ENCODE results near the gene AIF1L. TPM values are rescaled to one million over a fixed set of nuclear protein-coding genes. Genes with fewer than 3 reads are reported as not detected.

Gene AIF1L
- total RNA-seq, 1 donor from 2014 or later = 16.3 TPM

DNA sequence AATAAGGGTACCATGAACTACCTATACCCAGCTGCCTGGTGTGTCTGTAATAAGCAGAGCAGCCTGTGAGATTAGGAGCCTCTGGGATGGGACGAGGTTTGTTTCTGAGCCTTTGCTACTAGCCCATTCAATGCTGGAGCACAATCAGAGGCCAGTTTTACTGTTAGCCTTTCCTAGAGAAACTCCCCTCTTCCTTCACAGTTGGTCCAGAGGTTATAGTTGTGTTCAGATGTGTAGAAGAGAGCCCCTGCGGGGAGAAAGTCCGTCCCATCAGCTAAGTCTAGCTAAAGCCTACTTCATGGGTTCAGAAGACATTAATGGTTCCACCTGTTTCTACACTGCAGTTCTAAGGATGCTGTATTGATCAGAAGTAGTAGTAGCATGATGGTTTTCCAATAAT lies 45.8 kb downstream of the AIF1L start:
- no peak overlapping the region for H3K4me3 Mint-ChIP-seq (ENCODE audit: unreplicated experiment)
- H3K36me3 Mint-ChIP-seq (ENCODE audit: low read depth, unreplicated experiment) = peaks cover 28% of the 10 kb centered on the region
- no peaks in the 10 kb centered on the region for H3K9me3 Mint-ChIP-seq (ENCODE audit: unreplicated experiment)
- H3K27ac Mint-ChIP-seq (ENCODE audit: unreplicated experiment) = no peak overlapping the region
- peaks cover 11% of the 10 kb centered on the region for H3K4me1 Mint-ChIP-seq (ENCODE audit: unreplicated experiment)
- DNase-seq (ENCODE audit: low spot score) = no peak
- TF ChIP-seq, protein P1, sequence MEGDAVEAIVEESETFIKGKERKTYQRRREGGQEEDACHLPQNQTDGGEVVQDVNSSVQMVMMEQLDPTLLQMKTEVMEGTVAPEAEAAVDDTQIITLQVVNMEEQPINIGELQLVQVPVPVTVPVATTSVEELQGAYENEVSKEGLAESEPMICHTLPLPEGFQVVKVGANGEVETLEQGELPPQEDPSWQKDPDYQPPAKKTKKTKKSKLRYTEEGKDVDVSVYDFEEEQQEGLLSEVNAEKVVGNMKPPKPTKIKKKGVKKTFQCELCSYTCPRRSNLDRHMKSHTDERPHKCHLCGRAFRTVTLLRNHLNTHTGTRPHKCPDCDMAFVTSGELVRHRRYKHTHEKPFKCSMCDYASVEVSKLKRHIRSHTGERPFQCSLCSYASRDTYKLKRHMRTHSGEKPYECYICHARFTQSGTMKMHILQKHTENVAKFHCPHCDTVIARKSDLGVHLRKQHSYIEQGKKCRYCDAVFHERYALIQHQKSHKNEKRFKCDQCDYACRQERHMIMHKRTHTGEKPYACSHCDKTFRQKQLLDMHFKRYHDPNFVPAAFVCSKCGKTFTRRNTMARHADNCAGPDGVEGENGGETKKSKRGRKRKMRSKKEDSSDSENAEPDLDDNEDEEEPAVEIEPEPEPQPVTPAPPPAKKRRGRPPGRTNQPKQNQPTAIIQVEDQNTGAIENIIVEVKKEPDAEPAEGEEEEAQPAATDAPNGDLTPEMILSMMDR (IDR thresholded peaks at IDR 0.05; ENCODE audit: unreplicated experiment) = no peak
- H3K27me3 Mint-ChIP-seq (ENCODE audit: unreplicated experiment) = no peaks in the 10 kb centered on the region

DNA sequence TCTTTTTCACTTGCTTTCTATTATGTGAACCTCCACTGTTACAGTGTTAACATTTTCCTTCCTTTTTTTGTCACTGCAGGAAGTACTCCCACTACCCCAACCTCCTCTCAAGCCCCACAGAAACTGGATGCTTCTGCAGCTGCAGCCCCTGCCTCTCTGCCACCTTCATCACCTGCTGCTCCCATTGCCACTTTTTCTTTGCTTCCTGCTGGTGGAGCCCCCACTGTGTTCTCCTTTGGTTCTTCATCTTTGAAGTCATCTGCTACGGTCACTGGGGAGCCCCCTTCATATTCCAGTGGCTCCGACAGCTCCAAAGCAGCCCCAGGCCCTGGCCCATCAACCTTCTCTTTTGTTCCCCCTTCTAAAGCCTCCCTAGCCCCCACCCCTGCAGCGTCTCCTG lies 47.9 kb downstream of the AIF1L start:
- no peak for DNase-seq (ENCODE audit: low spot score)
- H3K4me1 Mint-ChIP-seq (ENCODE audit: unreplicated experiment) = peaks cover 11% of the 10 kb centered on the region
- TF ChIP-seq, protein P1 (IDR thresholded peaks at IDR 0.05; ENCODE audit: unreplicated experiment) = no peak
- H3K36me3 Mint-ChIP-seq (ENCODE audit: low read depth, unreplicated experiment) = peaks cover 31% of the 10 kb centered on the region
- peak overlapping the region; percentile 10 for H3K27ac Mint-ChIP-seq (ENCODE audit: unreplicated experiment)
- no peaks in the 10 kb centered on the region for H3K27me3 Mint-ChIP-seq (ENCODE audit: unreplicated experiment)
- H3K9me3 Mint-ChIP-seq (ENCODE audit: unreplicated experiment) = no peaks in the 10 kb centered on the region
- peak overlapping the region; percentile 18 for H3K4me3 Mint-ChIP-seq (ENCODE audit: unreplicated experiment)

DNA sequence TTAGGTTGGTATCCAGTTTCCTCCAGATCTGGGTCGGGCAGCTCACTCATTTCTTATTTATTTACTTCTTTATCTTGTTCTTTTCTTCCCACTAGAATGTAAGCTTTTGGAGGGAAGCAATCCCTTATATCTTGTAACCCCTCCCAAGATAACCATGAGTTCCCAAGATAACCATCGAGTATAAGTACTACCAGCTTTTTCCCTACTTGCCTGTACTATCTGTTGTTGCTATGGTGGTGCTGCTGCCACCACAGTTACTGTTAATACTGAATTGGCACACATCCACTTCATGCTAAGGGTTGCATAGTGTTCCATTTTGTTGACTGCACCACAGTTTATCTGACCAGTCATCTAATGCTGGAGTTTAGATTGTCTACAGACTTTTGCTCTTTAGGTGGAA lies 48.9 kb downstream of the AIF1L start:
- H3K36me3 Mint-ChIP-seq (ENCODE audit: low read depth, unreplicated experiment) = peaks cover 41% of the 10 kb centered on the region
- DNase-seq (ENCODE audit: low spot score) = no peak
- TF ChIP-seq, protein P1 (IDR thresholded peaks at IDR 0.05; ENCODE audit: unreplicated experiment) = no peak

DNA sequence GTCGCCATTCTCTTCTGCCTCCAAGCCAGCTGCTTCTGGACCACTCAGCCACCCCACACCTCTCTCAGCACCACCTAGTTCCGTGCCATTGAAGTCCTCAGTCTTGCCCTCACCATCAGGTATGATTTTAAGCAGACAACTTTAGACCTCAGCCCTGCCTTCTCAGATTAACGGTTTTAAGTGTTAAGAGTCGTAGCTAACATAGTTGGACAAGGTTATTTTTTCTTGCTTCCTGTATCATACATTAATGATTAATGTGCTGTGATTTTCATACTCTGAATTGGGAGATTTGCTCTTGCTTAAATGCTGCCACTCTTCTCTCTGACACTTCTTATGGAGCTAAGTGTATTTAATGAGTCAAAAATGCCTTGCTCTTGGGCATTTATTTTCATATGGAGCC lies 49.9 kb downstream of the AIF1L start:
- H3K36me3 Mint-ChIP-seq (ENCODE audit: low read depth, unreplicated experiment) = peaks cover 33% of the 10 kb centered on the region
- TF ChIP-seq, protein P1 (IDR thresholded peaks at IDR 0.05; ENCODE audit: unreplicated experiment) = no peak
- DNase-seq (ENCODE audit: low spot score) = no peak
- H3K27me3 Mint-ChIP-seq (ENCODE audit: unreplicated experiment) = no peaks in the 10 kb centered on the region
- H3K27ac Mint-ChIP-seq (ENCODE audit: unreplicated experiment) = no peak overlapping the region
- peaks cover 11% of the 10 kb centered on the region for H3K4me1 Mint-ChIP-seq (ENCODE audit: unreplicated experiment)
- no peak overlapping the region for H3K4me3 Mint-ChIP-seq (ENCODE audit: unreplicated experiment)
- no peaks in the 10 kb centered on the region for H3K9me3 Mint-ChIP-seq (ENCODE audit: unreplicated experiment)

More for the DNA sequence above, 48.9 kb downstream of the AIF1L start:
- peaks cover 11% of the 10 kb centered on the region for H3K4me1 Mint-ChIP-seq (ENCODE audit: unreplicated experiment)
- H3K4me3 Mint-ChIP-seq (ENCODE audit: unreplicated experiment) = no peak overlapping the region
- H3K27me3 Mint-ChIP-seq (ENCODE audit: unreplicated experiment) = no peaks in the 10 kb centered on the region
- no peak overlapping the region for H3K27ac Mint-ChIP-seq (ENCODE audit: unreplicated experiment)
- no peaks in the 10 kb centered on the region for H3K9me3 Mint-ChIP-seq (ENCODE audit: unreplicated experiment)

DNA sequence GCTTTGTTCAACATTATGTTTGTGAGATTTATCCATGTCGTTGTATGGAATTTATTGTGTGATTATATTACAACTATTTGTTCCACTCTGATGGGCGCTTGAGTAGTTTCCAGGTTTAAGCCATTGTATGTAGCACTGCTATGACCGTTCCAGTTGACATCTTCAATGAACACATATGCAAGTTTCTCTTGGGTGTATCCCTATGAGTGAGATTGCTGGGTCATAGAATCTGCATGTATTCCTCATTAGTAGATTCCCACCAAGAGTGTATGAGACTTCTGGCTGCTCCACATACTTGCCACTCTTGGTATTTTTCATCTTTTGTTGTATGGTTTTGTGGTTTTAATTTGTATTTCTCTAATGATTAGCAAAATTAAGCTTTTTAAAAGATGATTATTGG lies 51.9 kb downstream of the AIF1L start:
- H3K27ac Mint-ChIP-seq (ENCODE audit: unreplicated experiment) = no peak overlapping the region
- H3K4me3 Mint-ChIP-seq (ENCODE audit: unreplicated experiment) = no peak overlapping the region
- peaks cover 36% of the 10 kb centered on the region for H3K36me3 Mint-ChIP-seq (ENCODE audit: low read depth, unreplicated experiment)
- H3K27me3 Mint-ChIP-seq (ENCODE audit: unreplicated experiment) = no peaks in the 10 kb centered on the region
- DNase-seq (ENCODE audit: low spot score) = no peak
- TF ChIP-seq, protein P1 (IDR thresholded peaks at IDR 0.05; ENCODE audit: unreplicated experiment) = no peak
- peaks cover 11% of the 10 kb centered on the region for H3K4me1 Mint-ChIP-seq (ENCODE audit: unreplicated experiment)
- H3K9me3 Mint-ChIP-seq (ENCODE audit: unreplicated experiment) = no peaks in the 10 kb centered on the region
